NCI-H345 (cell line): ENCODE results near the gene TM6SF1.
"Not testable (repeated sequence)": the region's sequence is repeated elsewhere in the genome, so short reads cannot be mapped to it uniquely, and the experiment has no call there.

ENCODE experiments used
- DNase-seq: peaks from one replicate; lab custom pipeline; 2025; lab: John Stamatoyannopoulos, UW

The TM6SF1 gene

GRCh38 chr15:83106994-83107840 is at the start of gene TM6SF1:
Gene TM6SF1 (plus strand): TSS chr15:83107645. CDS start chr15:83107681, 36 bp downstream.
- DNase-seq, result peak; percentile 15

DNA sequence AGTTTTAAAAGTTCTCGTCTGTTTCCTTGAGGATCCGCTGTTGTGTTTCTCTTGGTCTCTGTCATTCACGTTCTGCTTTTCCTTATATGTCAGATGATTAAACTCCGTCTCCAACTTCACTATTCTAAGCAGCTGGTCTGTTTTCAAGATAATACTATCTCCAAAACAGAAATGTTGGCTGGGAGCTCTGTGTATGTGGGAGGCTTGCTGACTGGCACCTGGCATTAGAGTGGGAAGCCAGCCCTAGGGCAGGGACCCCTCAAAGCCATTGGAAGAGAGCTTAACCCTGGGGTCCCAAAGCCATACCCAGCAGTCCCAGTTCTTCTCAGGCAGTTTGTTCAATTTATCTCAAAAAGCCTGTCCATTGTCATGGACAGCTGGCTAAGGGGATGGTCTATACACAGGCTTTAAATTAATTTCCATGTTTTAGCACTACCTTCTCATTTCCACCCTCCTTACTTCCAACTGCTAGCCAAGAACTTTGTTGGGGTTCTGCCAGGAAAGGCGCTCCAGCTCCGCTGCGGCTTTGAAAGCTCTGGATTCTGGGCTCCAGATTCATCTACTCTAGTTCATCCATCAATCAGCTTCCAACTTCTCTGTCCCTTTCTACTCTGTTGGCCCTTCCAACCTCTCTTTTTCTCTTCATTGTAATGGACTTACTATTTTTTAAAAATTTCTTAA is 49.6 kb upstream of the TM6SF1 start:
- no peak for DNase-seq

- DNase-seq, result no peak
Observed at GRCh38 chr15:83061680-83062079, 45.8 kb upstream of the TM6SF1 start.

DNA sequence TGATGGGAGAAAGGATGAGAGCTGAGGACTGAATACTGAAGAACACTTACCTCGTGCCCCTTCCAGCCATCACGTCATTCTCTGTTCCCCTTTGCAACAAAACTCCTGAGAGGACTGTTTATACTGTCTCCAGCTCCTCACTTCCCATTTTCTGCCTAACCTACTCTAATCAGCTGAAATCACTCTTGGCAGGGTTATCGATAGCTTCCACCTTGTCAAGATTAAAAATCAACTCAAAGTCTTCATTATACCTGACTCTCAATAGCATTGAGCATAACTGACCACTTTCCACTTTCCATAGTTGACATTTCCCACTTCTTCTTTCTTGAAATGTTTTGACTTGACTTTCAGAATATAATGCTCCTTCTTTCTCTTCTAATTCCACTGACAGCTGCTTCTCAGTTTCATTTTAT is 44.7 kb upstream of the TM6SF1 start:
- no peak for DNase-seq

DNA sequence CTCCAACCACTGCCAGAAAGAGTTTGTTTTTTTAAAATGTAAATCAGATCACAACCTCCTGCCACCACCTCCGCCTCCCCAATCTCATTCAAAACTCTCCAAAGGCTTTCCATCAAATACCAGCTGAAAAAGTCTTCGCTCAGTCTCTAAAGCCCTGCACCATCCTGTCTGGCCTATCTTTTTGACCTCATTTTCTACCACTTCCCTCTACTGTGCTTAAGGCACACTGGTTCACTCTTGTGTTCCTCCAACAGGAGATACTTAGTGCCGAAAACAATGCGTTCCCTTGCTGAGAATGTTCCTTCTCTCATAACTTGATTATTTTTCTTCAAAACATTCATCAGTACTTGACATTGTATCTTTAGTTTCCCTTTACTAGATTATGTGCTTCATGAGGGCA is 43.9 kb upstream of the TM6SF1 start:
- no peak for DNase-seq

GRCh38 chr15:83064859-83065258 is 42.6 kb upstream of the TM6SF1 start:
- no peak for DNase-seq

DNA sequence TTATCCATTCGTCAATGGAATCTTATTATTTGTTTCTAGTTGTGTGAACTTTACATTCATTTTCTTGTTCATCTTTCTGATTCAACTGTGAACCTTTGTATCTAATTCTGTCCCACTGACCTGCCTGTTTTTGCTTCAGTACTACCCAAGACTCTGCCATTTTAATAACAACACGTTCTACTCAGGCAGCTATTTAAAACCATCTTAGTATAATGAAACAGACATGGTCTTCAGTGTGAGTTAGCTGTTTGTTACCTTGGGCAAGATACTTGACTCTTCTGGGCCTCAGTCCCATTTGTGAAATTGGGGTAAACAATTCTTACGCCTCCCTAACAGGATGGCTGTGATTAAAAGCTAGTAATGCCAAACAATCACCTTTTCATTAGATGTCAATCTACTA is 42.0 kb upstream of the TM6SF1 start:
- DNase-seq, result no peak

- no peak for DNase-seq
Observed at GRCh38 chr15:83066034-83066733, 41.3 kb upstream of the TM6SF1 start.

DNA sequence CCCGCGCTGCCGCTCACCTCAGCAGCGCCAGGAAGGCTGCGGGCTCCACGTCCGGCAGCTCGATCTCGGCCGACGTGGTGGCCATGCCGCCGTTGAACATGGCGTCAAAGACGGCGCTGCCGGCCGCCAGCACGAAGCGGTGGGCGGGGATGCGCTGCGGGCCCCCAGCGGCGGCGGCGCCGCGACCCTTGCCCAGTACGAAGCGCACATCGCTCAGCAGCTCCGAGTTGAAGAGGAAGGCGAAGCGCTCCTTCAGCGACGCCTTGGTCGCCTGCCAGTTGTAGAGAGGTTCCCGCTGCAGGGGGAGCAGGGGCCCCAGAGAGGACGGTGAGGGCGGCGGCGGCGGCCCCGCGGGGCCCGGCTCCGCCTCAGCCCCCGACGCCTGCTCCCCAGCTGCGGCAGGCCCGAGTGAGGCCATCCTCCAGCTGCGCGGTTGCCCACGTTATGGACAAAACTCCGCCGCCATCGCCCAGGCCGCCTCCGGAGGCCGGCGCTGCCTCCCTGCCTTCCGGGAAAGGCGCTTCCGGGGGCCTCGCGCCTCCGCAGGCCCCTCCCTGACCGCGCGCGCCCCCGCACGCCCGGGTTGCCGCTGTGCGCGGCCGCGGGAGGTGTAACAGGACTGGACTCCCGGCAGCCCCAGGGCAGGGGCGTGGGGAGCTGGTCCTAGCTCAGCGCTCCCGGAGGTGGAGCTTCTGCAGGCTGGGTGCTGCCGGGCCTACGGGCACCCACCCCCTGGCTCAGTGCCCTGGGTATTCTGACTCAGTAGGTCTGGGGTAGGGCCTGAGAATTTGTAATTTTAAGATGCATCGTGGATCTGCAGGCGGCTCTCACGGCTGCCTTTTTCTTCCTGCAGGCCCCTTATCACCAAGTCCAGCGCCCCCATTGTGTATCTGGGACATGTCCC is 40.5 kb upstream of the TM6SF1 start, which contains the start of gene BTBD1:
Gene BTBD1 (minus strand): TSS at position 519 of the 904 bp plus-strand sequence. CDS start 101 bp downstream, at position 418.
- DNase-seq, result peak; percentile 88

- no peak for DNase-seq
Observed at GRCh38 chr15:83067638-83067962, 39.8 kb upstream of the TM6SF1 start.

- DNase-seq, result no peak
Observed at GRCh38 chr15:83068054-83068453, 39.4 kb upstream of the TM6SF1 start.

GRCh38 chr15:83069211-83069642 is 38.2 kb upstream of the TM6SF1 start:
- not testable (repeated sequence) for DNase-seq

GRCh38 chr15:83077491-83078230 is 29.8 kb upstream of the TM6SF1 start:
- no peak for DNase-seq

DNA sequence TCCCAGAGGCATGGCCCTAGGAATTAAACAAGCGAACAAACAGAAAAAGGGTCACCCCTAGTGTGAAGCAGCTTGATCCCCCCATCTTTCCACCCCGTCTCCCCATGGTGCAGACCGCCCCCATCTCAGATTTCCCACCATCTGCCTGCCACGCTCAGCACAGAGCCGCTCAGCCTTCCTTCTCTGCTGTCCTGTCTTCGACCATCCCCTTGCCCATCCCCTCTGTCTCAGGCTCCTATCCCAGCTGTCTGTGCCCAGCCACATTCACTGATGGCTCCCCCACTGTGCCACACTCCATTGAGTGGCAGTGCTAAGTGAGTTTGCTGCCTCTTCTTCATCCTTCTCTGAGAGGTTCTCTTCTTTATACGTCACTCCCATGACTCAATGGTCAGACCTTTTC is 28.7 kb upstream of the TM6SF1 start:
- no peak for DNase-seq

- DNase-seq, result no peak
Observed at GRCh38 chr15:83081256-83082014, 26.0 kb upstream of the TM6SF1 start.

GRCh38 chr15:83082730-83083386 is 24.6 kb upstream of the TM6SF1 start:
- DNase-seq, result no peak

DNA sequence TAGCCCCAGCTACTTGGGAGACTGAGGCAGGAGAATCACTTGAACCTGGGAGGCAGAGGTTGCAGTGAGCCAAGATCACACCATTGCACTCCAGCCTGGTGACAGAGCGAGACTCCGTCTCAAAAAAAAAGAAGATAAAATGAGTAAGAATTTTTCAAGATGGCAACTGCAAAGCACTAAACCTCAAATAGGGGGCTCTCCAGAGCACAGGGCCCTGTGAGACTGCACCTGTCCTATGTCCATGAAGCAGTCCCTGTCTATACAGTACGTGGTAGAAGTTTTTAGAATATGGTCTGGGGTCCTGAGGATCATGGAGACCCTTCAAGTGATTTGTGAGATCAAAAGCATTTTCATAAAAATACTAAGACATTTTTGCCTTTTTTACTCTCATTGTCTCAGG is 22.0 kb upstream of the TM6SF1 start:
- not testable (repeated sequence) for DNase-seq

GRCh38 chr15:83085864-83086552 is 21.4 kb upstream of the TM6SF1 start:
- DNase-seq, result not testable (repeated sequence)

GRCh38 chr15:83087576-83087975 is 19.9 kb upstream of the TM6SF1 start:
- no peak for DNase-seq
